Stomach (tissue), 4 donors: Measurements from ENCODE around the gene SLC35E1.

ENCODE experiments used
- CTCF ChIP-seq, 7 experiments: fragments of 450-650 bp in 4 of 7; fragments of 200-600 bp in 3 of 7; sonication (generic) in 3 of 7; IDR thresholded peaks; one replicate each; pipeline ENCODE4 v1.5.1; 2016 to 2019; ENCODE audit warnings: antibody characterized with exemption in 7 of 7, control low read depth in 2 of 7, mild to moderate bottlenecking in 1 of 7
- EP300 ChIP-seq: sonication (generic); formaldehyde crosslinking; IDR thresholded peaks from one replicate; pipeline ENCODE4 v1.6.1; 2017; ENCODE audit warnings: antibody characterized with exemption
- POLR2A ChIP-seq, 4 donors: fragments of 450-650 bp; IDR thresholded peaks; one replicate each; pipeline ENCODE4 v1.6.1; 2016; ENCODE audit warnings: antibody characterized with exemption in 4 of 4, control low read depth in 2 of 4, mild to moderate bottlenecking in 1 of 4, moderate library complexity in 1 of 4
- POLR2AphosphoS5 ChIP-seq, 3 donors: sonication (generic); formaldehyde crosslinking; IDR thresholded peaks; one replicate each; pipeline ENCODE4 v1.6.1; 2016; ENCODE audit warnings: antibody characterized with exemption in 3 of 3

- TF ChIP-seq CTCF (IDR thresholded peaks at IDR 0.05) (no peak), POLR2AphosphoS5 (IDR thresholded peaks at IDR 0.05) (no peak), POLR2A (IDR thresholded peaks at IDR 0.05) (no peak), EP300 (no peak)
Measured at GRCh38 chr19:16594131-16594586, 21.9 kb upstream of the SLC35E1 start.
